IPS-18c (cell line): ENCODE data around the gene MAIP1.

Source experiments
- H3K4me3 ChIP-seq: 2 replicates; pipeline ENCODE4 v1.7.0; 2013; ENCODE audit warnings: low read depth, mild to moderate bottlenecking, low read length, moderate library complexity; ENCODE audit not compliant: insufficient read depth
- H3K9me3 ChIP-seq: one replicate; pipeline ENCODE4 v1.6.1; 2013; ENCODE audit warnings: mild to moderate bottlenecking, low read length, moderate library complexity; ENCODE audit not compliant: control insufficient read depth, insufficient read depth

The MAIP1 gene

DNA sequence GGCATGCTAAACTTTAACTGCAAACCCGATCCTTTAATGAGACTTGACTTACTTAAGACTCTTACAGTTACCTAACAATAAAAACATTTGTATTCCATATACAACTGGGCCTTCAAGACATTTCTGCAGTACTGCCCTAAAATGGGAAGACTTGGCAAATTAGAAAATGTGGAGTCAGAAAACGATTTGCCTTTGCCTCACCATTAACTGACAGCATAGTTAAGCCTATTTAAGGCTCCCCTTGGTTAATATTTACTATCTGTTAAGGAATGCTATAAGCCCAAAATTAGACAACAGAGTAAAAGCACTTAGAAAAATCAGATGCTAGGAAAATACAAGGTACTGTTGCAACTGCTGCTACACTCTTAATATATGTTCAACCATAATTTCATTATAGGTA lies 18.8 kb upstream of the MAIP1 start:
- no peaks in the 10 kb centered on the region for H3K9me3 ChIP-seq

GRCh38 chr2:199940373-199940772 lies 15.0 kb upstream of the MAIP1 start:
- Histone ChIP-seq H3K9me3 (no peaks in the 10 kb centered on the region), H3K4me3 (no peak overlapping the region)

More for the DNA sequence above, 18.8 kb upstream of the MAIP1 start:
- H3K4me3 ChIP-seq = no peak overlapping the region

DNA sequence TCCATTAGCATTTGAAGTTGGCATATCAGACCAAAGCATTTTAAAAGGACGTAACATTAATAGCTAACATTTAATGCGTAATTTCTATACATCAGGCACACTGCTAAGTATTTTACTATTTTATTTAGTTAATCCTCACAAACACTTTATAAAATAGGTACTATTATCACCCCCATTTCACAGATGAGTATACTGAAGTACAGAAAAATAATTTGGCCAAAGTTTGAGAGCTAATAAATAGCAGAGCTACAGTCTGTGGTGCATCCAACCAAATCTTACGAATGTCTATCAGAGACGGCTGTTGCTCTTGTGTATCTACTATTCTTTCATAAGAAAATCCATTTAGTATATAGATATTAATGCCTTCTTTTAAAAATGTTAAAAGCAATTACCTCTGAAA lies 12.0 kb upstream of the MAIP1 start:
- H3K4me3 ChIP-seq = no peak overlapping the region
- H3K9me3 ChIP-seq = no peaks in the 10 kb centered on the region

DNA sequence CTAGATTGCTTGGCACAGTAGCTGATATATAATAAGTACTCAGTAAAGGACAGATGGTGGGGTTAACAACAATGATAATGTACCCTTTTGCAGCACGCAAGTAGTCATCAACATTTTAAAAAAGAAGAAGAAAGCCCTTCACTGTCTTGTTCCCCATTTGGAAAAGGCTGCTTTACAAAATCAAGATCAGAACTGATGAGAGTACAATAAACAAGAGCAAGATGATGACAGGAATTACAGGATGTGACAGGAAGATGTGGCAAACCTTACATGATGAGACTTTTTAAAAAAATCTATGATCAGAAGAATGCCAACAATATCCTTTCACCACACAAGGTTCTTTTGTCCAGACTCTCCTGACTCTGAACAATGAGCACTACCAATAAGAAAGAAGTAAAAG lies 9.2 kb upstream of the MAIP1 start:
- no peak overlapping the region for H3K4me3 ChIP-seq
- H3K9me3 ChIP-seq = no peaks in the 10 kb centered on the region

GRCh38 chr2:199946836-199947235 lies 8.5 kb upstream of the MAIP1 start:
- H3K4me3 ChIP-seq = no peak overlapping the region
- no peaks in the 10 kb centered on the region for H3K9me3 ChIP-seq

- Histone ChIP-seq H3K9me3 (no peaks in the 10 kb centered on the region), H3K4me3 (no peak overlapping the region)
These were observed 5.0 kb upstream of the MAIP1 start for GRCh38 chr2:199950396-199950795.

DNA sequence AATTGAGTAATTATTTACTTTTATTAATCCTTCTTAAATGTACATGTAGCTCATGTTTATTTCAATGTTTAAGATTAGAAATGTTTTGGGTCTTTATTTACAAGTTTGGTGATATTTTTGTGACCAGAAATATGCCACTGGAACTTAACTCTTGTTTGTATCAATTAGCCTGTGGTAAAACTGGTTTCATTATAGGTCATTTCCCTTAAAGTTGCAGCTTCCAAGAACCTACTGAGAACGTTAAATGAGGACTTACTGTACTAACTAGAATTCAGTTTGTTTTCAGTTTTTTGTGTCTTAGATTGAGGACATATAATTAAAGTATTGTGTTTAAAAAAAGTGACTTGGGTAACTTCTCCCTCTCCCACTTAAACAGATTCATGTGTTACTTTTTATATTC lies 4.4 kb upstream of the MAIP1 start:
- Histone ChIP-seq H3K9me3 (no peaks in the 10 kb centered on the region), H3K4me3 (no peak overlapping the region)

DNA sequence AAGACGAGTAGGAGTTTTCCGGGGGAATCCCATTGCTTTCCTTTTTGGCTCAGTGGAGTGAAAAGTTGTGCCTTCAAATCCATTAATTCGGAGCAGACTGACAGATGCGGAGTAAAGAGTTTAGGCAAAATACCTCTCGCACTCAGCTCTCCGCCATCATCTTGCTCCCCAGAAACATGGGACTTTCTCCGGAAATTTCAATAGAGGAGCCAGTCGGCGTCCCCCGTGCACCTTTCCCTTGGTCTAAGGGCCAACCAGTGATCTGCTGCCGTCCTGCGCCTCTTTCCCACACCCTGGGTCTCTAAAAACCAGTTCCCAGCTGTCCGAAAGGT lies 409 bp upstream of the MAIP1 start:
- Histone ChIP-seq H3K4me3 (peak overlapping the region; percentile 97), H3K9me3 (no peaks in the 10 kb centered on the region)

- no peaks in the 10 kb centered on the region for H3K9me3 ChIP-seq
- H3K4me3 ChIP-seq = peak overlapping the region; percentile 97
These were observed 639 bp downstream of the MAIP1 start for GRCh38 chr2:199956062-199956380.

DNA sequence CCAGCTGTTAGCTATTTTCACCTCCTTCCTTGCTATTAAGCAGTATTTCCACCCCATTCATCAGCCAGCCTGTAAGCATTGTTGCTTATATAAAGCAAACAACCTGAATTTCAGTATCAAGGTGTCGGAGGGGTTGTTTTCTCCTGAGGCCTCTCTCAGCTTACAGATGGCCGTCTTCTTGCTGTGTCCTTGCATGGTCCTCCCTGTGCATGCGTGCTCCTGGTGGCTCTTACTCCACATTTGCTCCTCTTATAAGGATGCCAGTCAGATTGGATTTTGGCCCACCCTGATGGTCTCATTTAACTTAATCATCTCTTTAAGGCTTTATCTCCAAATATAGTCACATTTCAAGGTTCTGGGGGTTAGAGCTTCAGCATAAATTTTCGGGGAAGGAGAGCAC lies 2.6 kb downstream of the MAIP1 start:
- no peaks in the 10 kb centered on the region for H3K9me3 ChIP-seq
- 0 out of 2 replicates have a peak overlapping the region, but pooled peaks have one; percentile 2 for H3K4me3 ChIP-seq

DNA sequence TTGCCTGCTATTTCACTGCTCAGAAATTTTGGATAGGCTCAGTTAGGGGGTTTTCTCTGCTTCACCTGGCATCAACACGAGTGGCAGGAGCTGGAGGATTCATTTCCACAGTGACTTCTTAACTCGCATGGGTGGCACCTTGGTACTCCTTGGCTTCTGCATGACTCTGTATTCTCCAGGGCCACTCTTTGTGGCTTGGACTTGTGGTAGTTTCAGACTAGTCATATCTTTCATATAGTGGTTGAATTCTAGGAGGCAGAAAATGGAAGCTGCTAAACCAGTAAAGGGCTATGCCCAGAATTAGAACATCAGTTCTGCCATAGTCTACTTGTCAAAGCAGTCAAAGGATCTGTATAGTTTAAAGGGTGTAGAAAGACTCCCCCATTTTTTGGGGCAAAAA lies 6.8 kb downstream of the MAIP1 start:
- H3K9me3 ChIP-seq = no peaks in the 10 kb centered on the region
- no peak overlapping the region for H3K4me3 ChIP-seq

GRCh38 chr2:199966405-199966804 lies 11.0 kb downstream of the MAIP1 start:
- no peak overlapping the region for H3K4me3 ChIP-seq
- no peaks in the 10 kb centered on the region for H3K9me3 ChIP-seq

DNA sequence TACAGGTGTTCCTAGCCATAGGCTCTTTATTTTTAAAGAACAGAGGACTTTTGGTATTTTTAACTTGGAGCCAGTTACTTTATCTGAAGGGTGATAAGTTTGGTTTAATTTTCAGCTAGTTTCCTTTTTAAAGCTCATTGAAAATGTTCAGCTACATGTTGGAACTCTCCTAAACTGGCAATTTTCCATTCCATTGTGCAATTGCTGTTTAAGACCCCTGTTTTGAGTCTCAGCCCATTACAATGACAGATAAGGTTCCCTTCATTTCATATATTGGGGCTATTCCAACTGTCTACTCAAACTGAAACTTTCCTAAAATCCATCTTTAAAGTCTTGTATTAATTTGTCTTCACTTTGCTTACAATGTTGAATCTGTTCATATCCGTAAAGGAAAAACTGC lies 11.6 kb downstream of the MAIP1 start:
- no peaks in the 10 kb centered on the region for H3K9me3 ChIP-seq
- H3K4me3 ChIP-seq = no peak overlapping the region

DNA sequence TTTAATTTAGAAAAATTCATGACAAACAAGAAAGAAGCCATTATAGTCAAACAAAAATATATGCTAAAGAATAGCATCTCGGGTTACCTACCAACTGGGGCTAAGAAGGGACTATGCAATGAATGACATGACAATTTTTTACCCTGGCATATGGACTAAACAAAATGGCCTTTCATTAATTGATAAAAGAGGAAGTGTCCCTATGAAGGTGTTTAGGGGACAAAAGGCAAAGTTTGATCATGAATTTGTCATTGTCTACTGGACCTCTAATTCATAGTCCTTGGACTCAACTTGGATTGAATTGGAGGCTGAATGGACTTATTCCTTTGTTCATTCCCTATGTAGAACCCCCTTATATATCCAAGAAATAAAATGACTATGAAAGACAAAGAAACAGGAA lies 12.7 kb downstream of the MAIP1 start:
- no peak overlapping the region for H3K4me3 ChIP-seq
- H3K9me3 ChIP-seq = no peaks in the 10 kb centered on the region

- no peak overlapping the region for H3K4me3 ChIP-seq
- H3K9me3 ChIP-seq = no peaks in the 10 kb centered on the region
These were observed 16.8 kb downstream of the MAIP1 start for GRCh38 chr2:199972088-199972626.

DNA sequence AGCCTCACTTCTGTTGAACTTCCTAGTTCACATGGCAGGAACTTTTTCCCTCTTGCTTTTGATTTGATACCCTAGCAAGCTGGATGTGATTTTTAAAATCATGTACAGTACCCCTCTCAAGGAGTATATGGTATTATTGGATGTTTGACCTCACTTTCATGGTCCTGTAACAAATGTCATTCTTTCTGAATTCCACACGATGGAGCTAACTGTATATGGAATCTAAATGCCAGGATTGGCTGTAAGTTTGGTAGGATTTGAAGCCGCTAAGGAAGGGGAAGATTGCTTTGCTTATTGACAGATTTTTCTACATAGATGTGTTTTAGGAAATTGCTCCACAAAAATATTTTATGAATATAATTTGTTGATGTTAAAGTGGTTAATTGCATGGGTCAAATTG lies 18.3 kb downstream of the MAIP1 start:
- H3K9me3 ChIP-seq = no peaks in the 10 kb centered on the region

GRCh38 chr2:199975273-199975895 lies 20.0 kb downstream of the MAIP1 start:
- no peak overlapping the region for H3K4me3 ChIP-seq
- H3K9me3 ChIP-seq = no peaks in the 10 kb centered on the region

More for the DNA sequence above, 18.3 kb downstream of the MAIP1 start:
- H3K4me3 ChIP-seq = no peak overlapping the region

DNA sequence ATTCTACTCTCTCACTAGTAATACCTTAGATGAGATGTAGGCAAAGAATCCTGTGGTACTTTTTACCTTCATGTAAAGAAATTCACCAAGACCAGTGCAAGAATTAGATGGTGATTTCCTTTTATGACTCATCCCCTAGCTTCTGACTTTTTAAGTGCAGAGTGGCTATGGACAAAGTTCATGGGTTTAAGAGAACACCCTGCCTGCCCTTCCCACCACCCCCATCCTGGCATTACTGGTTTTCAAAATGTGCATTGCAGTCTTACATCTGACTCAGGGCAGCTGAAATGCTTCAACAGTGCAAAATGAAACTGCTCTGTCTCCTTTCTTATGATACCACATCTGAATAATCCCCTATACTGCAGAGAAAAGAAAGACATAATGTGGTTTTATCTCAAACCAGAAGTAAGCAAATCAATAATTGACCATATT lies 22.6 kb downstream of the MAIP1 start:
- Histone ChIP-seq H3K9me3 (no peaks in the 10 kb centered on the region), H3K4me3 (no peak overlapping the region)

GRCh38 chr2:199979398-199979797 lies 24.0 kb downstream of the MAIP1 start:
- Histone ChIP-seq H3K9me3 (no peaks in the 10 kb centered on the region), H3K4me3 (no peak overlapping the region)
